Measurements from ENCODE around the gene SHROOM1.
"Not testable (repeated sequence)": the region's sequence is repeated elsewhere in the genome, so short reads cannot be mapped to it uniquely, and the experiment has no call there.

Gene SHROOM1

GRCh38 chr5:132865668-132866341 is 35.4 kb upstream of the SHROOM1 start:
- Mint-ChIP-seq H3K27ac (peak overlapping the region; percentile 98), H3K4me3 (peak overlapping the region; percentile 99), H3K9me3 (no peaks in the 10 kb centered on the region), H3K36me3 (ENCODE audit: low read depth) (peaks cover 41% of the 10 kb centered on the region), H3K4me1 (ENCODE audit: low read depth) (peaks cover 24% of the 10 kb centered on the region), H3K27me3 (peaks cover 3% of the 10 kb centered on the region)
- intact Hi-C loops (cut with micrococcal nuclease), result no loop called here

- Mint-ChIP-seq H3K4me1 (ENCODE audit: low read depth) (peaks cover 10% of the 10 kb centered on the region), H3K27ac (no peak overlapping the region), H3K27me3 (peaks cover 6% of the 10 kb centered on the region), H3K36me3 (ENCODE audit: low read depth) (no peaks in the 10 kb centered on the region), H3K4me3 (no peak overlapping the region), H3K9me3 (no peaks in the 10 kb centered on the region)
- intact Hi-C loops (cut with micrococcal nuclease), result no loop called here
Measured at GRCh38 chr5:132860742-132861141, 30.3 kb upstream of the SHROOM1 start.

GRCh38 chr5:132859889-132860437 is 29.5 kb upstream of the SHROOM1 start:
- no peaks in the 10 kb centered on the region for H3K9me3 Mint-ChIP-seq
- no peak overlapping the region for H3K27ac Mint-ChIP-seq
- no peaks in the 10 kb centered on the region for H3K36me3 Mint-ChIP-seq (ENCODE audit: low read depth)
- H3K4me1 Mint-ChIP-seq (ENCODE audit: low read depth), result peaks cover 5% of the 10 kb centered on the region
- H3K27me3 Mint-ChIP-seq, result peaks cover 8% of the 10 kb centered on the region
- no peak overlapping the region for H3K4me3 Mint-ChIP-seq
- intact Hi-C loops (cut with micrococcal nuclease), result no loop called here

- intact Hi-C loops (cut with micrococcal nuclease), result no loop called here
- Mint-ChIP-seq H3K27ac (no peak overlapping the region), H3K36me3 (ENCODE audit: low read depth) (no peaks in the 10 kb centered on the region), H3K27me3 (peaks cover 7% of the 10 kb centered on the region), H3K4me3 (no peak overlapping the region), H3K4me1 (ENCODE audit: low read depth) (no peaks in the 10 kb centered on the region), H3K9me3 (no peaks in the 10 kb centered on the region)
Measured at GRCh38 chr5:132856011-132856410, 25.6 kb upstream of the SHROOM1 start.

GRCh38 chr5:132854992-132855391 is 24.5 kb upstream of the SHROOM1 start:
- H3K36me3 Mint-ChIP-seq (ENCODE audit: low read depth); H3K27me3 Mint-ChIP-seq; H3K4me3 Mint-ChIP-seq; H3K27ac Mint-ChIP-seq; H3K4me1 Mint-ChIP-seq (ENCODE audit: low read depth); intact Hi-C loops (cut with micrococcal nuclease); H3K9me3 Mint-ChIP-seq: not testable (repeated sequence)

- peaks cover 9% of the 10 kb centered on the region for H3K27me3 Mint-ChIP-seq
- H3K4me3 Mint-ChIP-seq, result no peak overlapping the region
- H3K9me3 Mint-ChIP-seq, result no peaks in the 10 kb centered on the region
- H3K36me3 Mint-ChIP-seq (ENCODE audit: low read depth), result no peaks in the 10 kb centered on the region
- H3K4me1 Mint-ChIP-seq (ENCODE audit: low read depth), result no peaks in the 10 kb centered on the region
- intact Hi-C loops (cut with micrococcal nuclease), result no loop called here
- H3K27ac Mint-ChIP-seq, result no peak overlapping the region
Measured at GRCh38 chr5:132854301-132854700, 23.9 kb upstream of the SHROOM1 start.

- intact Hi-C loops (cut with micrococcal nuclease), result no loop called here
- Mint-ChIP-seq H3K27me3 (peaks cover 9% of the 10 kb centered on the region), H3K27ac (no peak overlapping the region), H3K4me1 (ENCODE audit: low read depth) (no peaks in the 10 kb centered on the region), H3K9me3 (no peaks in the 10 kb centered on the region), H3K36me3 (ENCODE audit: low read depth) (no peaks in the 10 kb centered on the region), H3K4me3 (no peak overlapping the region)
Measured at GRCh38 chr5:132853790-132854189, 23.3 kb upstream of the SHROOM1 start.

GRCh38 chr5:132853323-132853722 is 22.9 kb upstream of the SHROOM1 start:
- H3K36me3 Mint-ChIP-seq (ENCODE audit: low read depth), result no peaks in the 10 kb centered on the region
- H3K27ac Mint-ChIP-seq, result no peak overlapping the region
- H3K9me3 Mint-ChIP-seq, result no peaks in the 10 kb centered on the region
- H3K27me3 Mint-ChIP-seq, result peaks cover 9% of the 10 kb centered on the region
- intact Hi-C loops (cut with micrococcal nuclease), result no loop called here
- no peaks in the 10 kb centered on the region for H3K4me1 Mint-ChIP-seq (ENCODE audit: low read depth)
- H3K4me3 Mint-ChIP-seq, result no peak overlapping the region

GRCh38 chr5:132850066-132850465 is 19.6 kb upstream of the SHROOM1 start:
- Mint-ChIP-seq H3K4me3 (no peak overlapping the region), H3K9me3 (no peaks in the 10 kb centered on the region), H3K27me3 (peaks cover 3% of the 10 kb centered on the region), H3K4me1 (ENCODE audit: low read depth) (no peaks in the 10 kb centered on the region), H3K27ac (no peak overlapping the region), H3K36me3 (ENCODE audit: low read depth) (no peaks in the 10 kb centered on the region)
- intact Hi-C loops (cut with micrococcal nuclease), result no loop called here

- H3K27me3 Mint-ChIP-seq, result peaks cover 3% of the 10 kb centered on the region
- no peaks in the 10 kb centered on the region for H3K36me3 Mint-ChIP-seq (ENCODE audit: low read depth)
- H3K4me1 Mint-ChIP-seq (ENCODE audit: low read depth), result no peaks in the 10 kb centered on the region
- no peak overlapping the region for H3K4me3 Mint-ChIP-seq
- no peaks in the 10 kb centered on the region for H3K9me3 Mint-ChIP-seq
- H3K27ac Mint-ChIP-seq, result no peak overlapping the region
- intact Hi-C loops (cut with micrococcal nuclease), result no loop called here
Measured at GRCh38 chr5:132849347-132849746, 18.9 kb upstream of the SHROOM1 start.

- intact Hi-C loops (cut with micrococcal nuclease), result no loop called here
- Mint-ChIP-seq H3K4me1 (ENCODE audit: low read depth) (no peaks in the 10 kb centered on the region), H3K27me3 (peaks cover 3% of the 10 kb centered on the region), H3K36me3 (ENCODE audit: low read depth) (no peaks in the 10 kb centered on the region), H3K27ac (no peak overlapping the region), H3K4me3 (no peak overlapping the region), H3K9me3 (no peaks in the 10 kb centered on the region)
Measured at GRCh38 chr5:132848270-132848669, 17.8 kb upstream of the SHROOM1 start.

- Mint-ChIP-seq H3K4me1 (ENCODE audit: low read depth) (peaks cover 29% of the 10 kb centered on the region), H3K36me3 (ENCODE audit: low read depth) (no peaks in the 10 kb centered on the region), H3K9me3 (no peaks in the 10 kb centered on the region), H3K4me3 (no peak overlapping the region), H3K27ac (no peak overlapping the region), H3K27me3 (no peaks in the 10 kb centered on the region)
- intact Hi-C loops (cut with micrococcal nuclease), result no loop called here
Measured at GRCh38 chr5:132841305-132841704, 10.9 kb upstream of the SHROOM1 start.

GRCh38 chr5:132840896-132841295 is 10.4 kb upstream of the SHROOM1 start:
- no peak overlapping the region for H3K4me3 Mint-ChIP-seq
- peaks cover 29% of the 10 kb centered on the region for H3K4me1 Mint-ChIP-seq (ENCODE audit: low read depth)

GRCh38 chr5:132840313-132840712 is 9.9 kb upstream of the SHROOM1 start:
- H3K27me3 Mint-ChIP-seq, result no peaks in the 10 kb centered on the region
- no peaks in the 10 kb centered on the region for H3K36me3 Mint-ChIP-seq (ENCODE audit: low read depth)
- H3K4me1 Mint-ChIP-seq (ENCODE audit: low read depth), result peaks cover 29% of the 10 kb centered on the region
- intact Hi-C loops (cut with micrococcal nuclease), result no loop called here
- H3K9me3 Mint-ChIP-seq, result no peaks in the 10 kb centered on the region
- no peak overlapping the region for H3K4me3 Mint-ChIP-seq
- peak overlapping the region; percentile 65 for H3K27ac Mint-ChIP-seq

More at GRCh38 chr5:132840896-132841295, 10.4 kb upstream of the SHROOM1 start:
- Mint-ChIP-seq H3K36me3 (ENCODE audit: low read depth) (no peaks in the 10 kb centered on the region), H3K27me3 (no peaks in the 10 kb centered on the region), H3K9me3 (no peaks in the 10 kb centered on the region), H3K27ac (no peak overlapping the region)
- intact Hi-C loops (cut with micrococcal nuclease), result no loop called here

All from dendritic cell treated with granulocyte-macrophage colony-stimulating factor and Interleukin-4, amounts not matched to agents 40 ng/mL and 50 ng/mL, for 4 days (primary cell).